ENCODE data around the gene UVSSA. TPM values are rescaled to one million over a fixed set of nuclear protein-coding genes. Genes with fewer than 3 reads are reported as not detected.

The UVSSA gene
- total RNA-seq, 4 donors from 2014 or later = 9.8 to 40.1 (median 14.5) TPM

GRCh38 chr4:1403591-1404572 lies 56.9 kb downstream of the UVSSA start:
- no peak for TF ChIP-seq CTCF (IDR thresholded peaks at IDR 0.05; ENCODE audit: low read depth)

- TF ChIP-seq CTCF (IDR thresholded peaks at IDR 0.05; ENCODE audit: low read depth) = no peak
Measured at GRCh38 chr4:1404573-1405253, 57.7 kb downstream of the UVSSA start.

GRCh38 chr4:1405254-1405635 lies 58.2 kb downstream of the UVSSA start:
- no peak for TF ChIP-seq CTCF (IDR thresholded peaks at IDR 0.05; ENCODE audit: low read depth)

GRCh38 chr4:1405636-1406393 lies 58.8 kb downstream of the UVSSA start:
- no peak for TF ChIP-seq CTCF (IDR thresholded peaks at IDR 0.05; ENCODE audit: low read depth)

GRCh38 chr4:1406394-1406980 lies 59.5 kb downstream of the UVSSA start, which contains the start of gene NKX1-1:
NKX1-1 (minus strand) TSS chr4:1406442; CDS start chr4:1406442, 0 bp downstream.
- TF ChIP-seq CTCF (IDR thresholded peaks at IDR 0.05; ENCODE audit: low read depth) = no peak

- TF ChIP-seq CTCF (IDR thresholded peaks at IDR 0.05; ENCODE audit: low read depth) = no peak
Measured at GRCh38 chr4:1406981-1407656, 60.1 kb downstream of the UVSSA start.
